Mucosa of descending colon (tissue), 3 donors: ENCODE data around the gene DOK5. TPM values are rescaled to one million over a fixed set of nuclear protein-coding genes. Genes with fewer than 3 reads are reported as not detected.

ENCODE experiments used
- ATAC-seq: fragments of 200-7000 bp; cut with Tn5 transposase; one replicate; pipeline ENCODE4 v1.9.1; 2020; ENCODE audit warnings: mild to moderate bottlenecking, moderate library complexity
- DNase-seq, 3 donors: peaks; one replicate each; pipeline ENCODE4 v3.0.0-alpha.2; 2020
- H3K36me3 ChIP-seq: fragments of 200-600 bp; one replicate; pipeline ENCODE4 v1.8.0; 2021; ENCODE audit warnings: low read depth, mild to moderate bottlenecking
- H3K4me1 ChIP-seq: fragments of 200-600 bp; one replicate; pipeline ENCODE4 v1.8.0; 2021; ENCODE audit warnings: low read depth, mild to moderate bottlenecking
- H3K4me3 ChIP-seq: fragments of 200-600 bp; one replicate; pipeline ENCODE4 v1.8.0; 2021; ENCODE audit warnings: mild to moderate bottlenecking
- H3K9me3 ChIP-seq: fragments of 200-600 bp; one replicate; pipeline ENCODE4 v1.8.0; 2021; ENCODE audit warnings: mild to moderate bottlenecking
- CTCF ChIP-seq: fragments of 200-600 bp; IDR thresholded peaks from one replicate; pipeline ENCODE4 v1.8.0; 2022; ENCODE audit warnings: antibody characterized with exemption, mild to moderate bottlenecking
- intact Hi-C, 2 donors: fragments of 100-400 bp; cut with DNase I in 1 of 2; cut with micrococcal nuclease in 1 of 2; formaldehyde crosslinking; loops; one replicate each; pipeline versions ENCODE4 v1.11.0 to v1.11.1; 2022; cut with DNase I, micrococcal nuclease
- total RNA-seq, 3 donors: library from RNA; stranded (reverse); fragmentation: NEBNext Ultra II Directional in 2 of 3; extraction: Animal tissue kit (Norgen Biotek cat#: 25700) in 2 of 3; gene quantifications; one replicate each; pipeline versions ENCODE4 v1.2.1 to v1.2.4, GENCODE V29; 2021 to 2023
- donor health status: DM: no; HTN: no; CAD: no; lungs with moderate emphysema.
- donor health status: DM: no; HTN: no; CAD: no.
- donor health status: DM: no; HTN: yes; CAD: no.

The DOK5 gene
- total RNA-seq, 3 donors from 2014 or later = 0.29 to 2.3 (median 0.67) TPM

- no peak for TF ChIP-seq CTCF
- H3K4me3 ChIP-seq = no peak overlapping the region
- DNase-seq = no peak
- intact Hi-C loops = no loop called here
- H3K4me1 ChIP-seq = no peaks in the 10 kb centered on the region
- no peaks in the 10 kb centered on the region for H3K36me3 ChIP-seq
- ATAC-seq = no peak
- H3K9me3 ChIP-seq = no peaks in the 10 kb centered on the region
These were observed 84.5 kb downstream of the DOK5 start for GRCh38 chr20:54559890-54560289.

- no peaks in the 10 kb centered on the region for H3K36me3 ChIP-seq
- no peak for ATAC-seq
- H3K9me3 ChIP-seq = no peaks in the 10 kb centered on the region
- TF ChIP-seq CTCF = no peak
- intact Hi-C loops = no loop called here
- no peak overlapping the region for H3K4me3 ChIP-seq
- DNase-seq = no peak
- H3K4me1 ChIP-seq = no peaks in the 10 kb centered on the region
These were observed 85.0 kb downstream of the DOK5 start for GRCh38 chr20:54560357-54560756.

GRCh38 chr20:54565255-54565654 lies 89.9 kb downstream of the DOK5 start:
- intact Hi-C loops = no loop called here
- Histone ChIP-seq H3K4me1 (no peaks in the 10 kb centered on the region), H3K36me3 (no peaks in the 10 kb centered on the region), H3K4me3 (no peak overlapping the region), H3K9me3 (no peaks in the 10 kb centered on the region)
- ATAC-seq = no peak
- no peak for DNase-seq
- no peak for TF ChIP-seq CTCF

GRCh38 chr20:54566031-54566688 lies 90.8 kb downstream of the DOK5 start:
- ATAC-seq (no peak), DNase-seq (no peak)
- no peak overlapping the region for H3K4me3 ChIP-seq
- intact Hi-C loops = no loop called here
- no peaks in the 10 kb centered on the region for H3K36me3 ChIP-seq
- H3K9me3 ChIP-seq = no peaks in the 10 kb centered on the region
- TF ChIP-seq CTCF = no peak
- H3K4me1 ChIP-seq = no peaks in the 10 kb centered on the region

GRCh38 chr20:54570561-54570960 lies 95.2 kb downstream of the DOK5 start:
- no peak for DNase-seq
- Histone ChIP-seq H3K9me3 (no peaks in the 10 kb centered on the region), H3K36me3 (no peaks in the 10 kb centered on the region), H3K4me1 (no peaks in the 10 kb centered on the region), H3K4me3 (no peak overlapping the region)
- no peak for TF ChIP-seq CTCF
- intact Hi-C loops = no loop called here
- no peak for ATAC-seq
